Gastrocnemius medialis (tissue), 4 donors: ENCODE data around the gene RCAN2.

Experiments used
- POLR2A ChIP-seq, 2 donors: fragments of 450-650 bp; IDR thresholded peaks; one replicate each; pipeline ENCODE4 v1.6.1; 2017; ENCODE audit warnings: antibody characterized with exemption in 2 of 2, mild to moderate bottlenecking in 2 of 2, moderate library complexity in 2 of 2
- TF ChIP-seq, protein P1 (sequence below), 5 experiments: fragments of 450-650 bp in 3 of 5; fragments of 200-600 bp in 2 of 5; sonication (generic) in 2 of 5; IDR thresholded peaks in 4 of 5; conservative IDR thresholded peaks in 1 of 5; 1 replicate in 4 of 5; 2 replicates in 1 of 5; pipeline ENCODE4 v1.5.1; 2016 to 2019; ENCODE audit warnings: antibody characterized with exemption in 5 of 5, mild to moderate bottlenecking in 3 of 5, moderate library complexity in 3 of 5

DNA sequence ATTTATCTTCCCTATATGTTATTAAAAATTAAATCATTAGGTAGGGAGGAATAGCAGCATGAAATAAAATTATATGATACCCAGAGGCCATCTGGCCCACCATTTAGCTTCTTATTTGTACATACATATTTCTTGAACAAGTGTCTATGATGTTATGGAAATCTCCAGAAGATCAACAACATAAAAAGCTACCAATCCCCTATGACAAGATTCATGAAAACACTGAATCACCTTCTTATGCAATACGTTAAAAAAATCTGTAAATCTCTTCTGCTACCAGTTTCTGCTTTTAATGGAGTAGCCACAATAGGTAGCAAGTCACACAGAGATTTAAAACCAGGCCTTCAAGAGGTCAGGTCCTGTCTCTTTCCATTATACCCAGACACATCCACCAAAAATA is 194.7 kb downstream of the RCAN2 start:
- TF ChIP-seq POLR2A (IDR thresholded peaks at IDR 0.05), result no peak
- TF ChIP-seq, protein P1, sequence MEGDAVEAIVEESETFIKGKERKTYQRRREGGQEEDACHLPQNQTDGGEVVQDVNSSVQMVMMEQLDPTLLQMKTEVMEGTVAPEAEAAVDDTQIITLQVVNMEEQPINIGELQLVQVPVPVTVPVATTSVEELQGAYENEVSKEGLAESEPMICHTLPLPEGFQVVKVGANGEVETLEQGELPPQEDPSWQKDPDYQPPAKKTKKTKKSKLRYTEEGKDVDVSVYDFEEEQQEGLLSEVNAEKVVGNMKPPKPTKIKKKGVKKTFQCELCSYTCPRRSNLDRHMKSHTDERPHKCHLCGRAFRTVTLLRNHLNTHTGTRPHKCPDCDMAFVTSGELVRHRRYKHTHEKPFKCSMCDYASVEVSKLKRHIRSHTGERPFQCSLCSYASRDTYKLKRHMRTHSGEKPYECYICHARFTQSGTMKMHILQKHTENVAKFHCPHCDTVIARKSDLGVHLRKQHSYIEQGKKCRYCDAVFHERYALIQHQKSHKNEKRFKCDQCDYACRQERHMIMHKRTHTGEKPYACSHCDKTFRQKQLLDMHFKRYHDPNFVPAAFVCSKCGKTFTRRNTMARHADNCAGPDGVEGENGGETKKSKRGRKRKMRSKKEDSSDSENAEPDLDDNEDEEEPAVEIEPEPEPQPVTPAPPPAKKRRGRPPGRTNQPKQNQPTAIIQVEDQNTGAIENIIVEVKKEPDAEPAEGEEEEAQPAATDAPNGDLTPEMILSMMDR (IDR thresholded peaks at IDR 0.05 in 4 of 5, conservative IDR thresholded peaks at IDR 0.05 in 1 of 5), result no peak
